Islet precursor cell (in vitro differentiated cells): Measurements from ENCODE around the gene EID1.
"Not testable (repeated sequence)": the region's sequence is repeated elsewhere in the genome, so short reads cannot be mapped to it uniquely, and the experiment has no call there.

Experiments
- DNase-seq: peaks from one replicate; pipeline ENCODE4 v3.0.0-alpha.2; 2018

EID1 gene, protein sequence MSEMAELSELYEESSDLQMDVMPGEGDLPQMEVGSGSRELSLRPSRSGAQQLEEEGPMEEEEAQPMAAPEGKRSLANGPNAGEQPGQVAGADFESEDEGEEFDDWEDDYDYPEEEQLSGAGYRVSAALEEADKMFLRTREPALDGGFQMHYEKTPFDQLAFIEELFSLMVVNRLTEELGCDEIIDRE

DNA sequence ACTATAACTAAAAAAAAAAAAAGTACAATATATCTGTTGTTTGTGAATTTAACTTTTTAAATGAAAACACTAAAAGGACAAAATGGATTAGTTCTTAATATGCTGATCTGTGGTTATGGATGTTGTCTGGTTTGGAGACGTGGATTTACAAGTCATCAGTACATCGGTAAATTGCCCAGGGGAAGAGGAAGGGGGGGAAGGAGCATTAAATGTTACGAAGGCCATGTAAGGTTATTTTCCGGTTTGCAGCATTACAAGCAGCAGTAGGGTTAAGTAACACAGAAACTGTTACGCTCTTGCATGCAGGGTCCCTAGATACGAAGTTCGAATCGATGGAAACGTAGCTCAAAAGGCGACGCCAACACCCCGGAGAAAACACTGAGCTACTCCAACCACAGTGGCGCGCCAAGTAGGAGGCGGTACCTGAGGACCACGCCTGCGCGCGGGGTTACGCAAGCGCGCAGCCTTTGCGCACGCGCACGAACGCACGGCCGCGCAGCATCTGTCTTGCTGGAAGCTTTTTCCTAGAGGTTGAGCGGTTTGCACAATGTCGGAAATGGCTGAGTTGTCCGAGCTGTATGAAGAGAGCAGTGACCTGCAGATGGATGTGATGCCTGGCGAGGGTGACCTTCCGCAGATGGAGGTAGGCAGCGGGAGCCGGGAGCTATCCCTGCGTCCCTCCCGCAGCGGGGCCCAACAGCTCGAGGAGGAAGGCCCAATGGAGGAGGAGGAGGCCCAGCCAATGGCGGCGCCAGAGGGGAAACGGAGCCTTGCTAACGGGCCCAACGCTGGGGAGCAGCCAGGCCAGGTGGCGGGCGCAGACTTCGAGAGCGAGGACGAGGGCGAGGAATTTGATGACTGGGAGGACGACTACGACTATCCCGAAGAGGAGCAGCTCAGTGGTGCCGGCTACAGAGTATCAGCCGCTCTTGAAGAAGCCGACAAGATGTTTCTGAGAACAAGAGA is at the start of gene EID1:
TSS of gene EID1 (plus strand) at position 505 of the 966 bp plus-strand sequence. CDS start at position 548, 43 bp downstream.
- DNase-seq, result peak; percentile 97

DNA sequence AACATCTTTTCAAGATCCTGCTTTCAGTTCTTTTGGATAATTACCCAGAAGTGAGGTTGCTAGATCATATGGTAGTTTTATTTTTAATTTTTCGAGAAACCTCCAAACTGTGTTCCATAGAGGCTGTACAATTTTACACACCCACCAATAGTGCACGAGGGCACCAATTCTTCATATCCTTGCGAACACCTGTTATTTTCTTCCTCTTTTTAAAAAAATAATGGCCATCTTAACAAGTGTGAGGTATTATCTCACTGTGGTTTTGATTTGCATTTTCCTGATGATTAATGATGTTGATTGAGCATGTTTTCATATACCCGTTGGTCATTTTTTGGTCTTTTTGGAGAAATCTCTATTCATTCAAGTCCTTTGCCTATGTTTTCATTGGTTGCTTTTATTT is 49.5 kb upstream of the EID1 start:
- no peak for DNase-seq

DNA sequence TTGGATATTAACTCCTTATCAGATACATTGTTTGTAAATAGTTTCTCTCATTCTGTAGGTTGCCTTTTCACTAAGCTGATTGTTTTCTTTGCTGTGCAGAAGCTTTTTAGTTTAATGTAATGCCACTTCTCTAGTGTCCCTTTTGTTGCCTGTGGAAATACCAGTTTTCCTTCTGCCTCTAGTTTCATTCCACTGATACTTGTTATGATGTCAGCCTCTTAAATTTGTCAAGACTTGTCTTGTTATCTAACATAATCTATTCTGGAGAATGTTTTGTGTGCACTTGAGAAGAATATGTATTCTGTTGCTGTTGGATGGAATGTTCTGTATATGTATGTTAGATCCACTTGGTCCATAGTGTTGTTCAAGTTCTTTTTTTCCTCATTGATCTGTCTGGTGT is 49.0 kb upstream of the EID1 start:
- no peak for DNase-seq

DNA sequence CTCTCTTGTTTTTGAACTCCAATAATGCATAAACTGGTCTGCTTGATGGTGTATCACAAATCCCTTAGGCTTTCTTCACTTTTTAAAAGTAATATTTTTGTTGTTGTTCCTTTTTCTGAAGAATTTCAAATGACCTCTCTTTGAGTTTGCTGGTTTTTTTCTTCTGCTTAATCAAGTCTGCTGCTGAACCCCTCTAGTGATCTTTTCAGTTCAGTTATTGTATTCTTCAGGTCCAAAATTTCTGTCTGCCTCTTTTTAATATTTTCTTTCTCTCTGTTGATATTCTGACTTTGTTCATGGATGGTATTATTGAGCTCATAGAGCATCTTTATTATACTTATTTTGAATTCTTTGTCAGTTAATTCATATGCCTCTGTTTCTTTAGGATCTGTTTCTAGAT is 45.3 kb upstream of the EID1 start:
- DNase-seq, result no peak

DNA sequence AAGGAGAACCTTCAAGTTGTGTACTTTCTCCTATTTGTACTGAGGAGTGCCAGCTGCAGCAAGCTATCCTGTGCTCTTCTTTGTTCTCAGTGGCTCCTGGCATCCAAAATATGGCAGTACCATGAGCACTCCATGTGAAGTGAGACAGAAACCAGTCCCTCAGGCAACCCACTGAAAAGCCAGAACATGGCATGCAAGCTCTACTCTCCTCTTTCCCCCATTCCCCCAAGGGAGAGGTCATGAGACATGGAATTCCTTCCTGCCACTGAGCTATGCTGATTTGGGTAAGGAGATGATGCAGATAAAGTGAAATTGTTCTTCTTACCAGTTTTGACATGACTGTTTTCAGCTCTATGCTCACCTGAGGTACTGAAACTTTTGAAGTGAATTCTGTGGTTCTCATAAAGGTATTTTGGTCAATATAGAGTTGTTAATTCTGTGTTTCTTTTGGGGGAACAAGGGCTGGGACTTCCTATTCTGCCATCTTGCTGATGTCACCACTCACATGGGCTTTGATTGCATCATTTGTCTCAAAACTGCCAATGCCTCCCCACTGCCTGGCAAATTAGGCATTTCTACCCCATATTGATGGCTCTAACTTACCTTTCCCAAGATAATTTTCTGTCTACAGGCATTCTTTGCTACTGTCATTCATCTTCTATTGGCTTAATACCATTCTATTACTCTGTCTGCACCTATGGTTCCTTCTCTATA is 44.3 kb upstream of the EID1 start:
- DNase-seq, result peak; percentile 62

DNA sequence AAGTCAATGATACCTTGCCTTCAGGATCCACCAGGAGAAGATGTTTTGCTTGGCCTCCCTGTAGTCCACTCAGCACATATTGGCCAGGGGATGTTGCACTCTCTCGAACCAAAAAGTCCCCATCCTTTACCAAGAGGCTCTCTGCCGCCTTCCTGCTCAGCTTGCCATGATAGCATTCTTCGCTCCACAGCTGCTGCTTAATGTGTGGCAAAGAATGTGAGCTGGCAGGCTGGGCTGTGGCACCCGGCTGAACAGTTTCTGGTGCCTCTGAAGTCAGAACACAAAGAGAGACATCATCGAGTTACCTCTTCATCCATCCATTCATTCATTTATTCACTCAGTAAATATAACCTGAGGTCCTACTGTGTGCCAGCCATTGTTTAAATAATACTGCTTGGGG is 43.2 kb upstream of the EID1 start:
- DNase-seq, result no peak

DNA sequence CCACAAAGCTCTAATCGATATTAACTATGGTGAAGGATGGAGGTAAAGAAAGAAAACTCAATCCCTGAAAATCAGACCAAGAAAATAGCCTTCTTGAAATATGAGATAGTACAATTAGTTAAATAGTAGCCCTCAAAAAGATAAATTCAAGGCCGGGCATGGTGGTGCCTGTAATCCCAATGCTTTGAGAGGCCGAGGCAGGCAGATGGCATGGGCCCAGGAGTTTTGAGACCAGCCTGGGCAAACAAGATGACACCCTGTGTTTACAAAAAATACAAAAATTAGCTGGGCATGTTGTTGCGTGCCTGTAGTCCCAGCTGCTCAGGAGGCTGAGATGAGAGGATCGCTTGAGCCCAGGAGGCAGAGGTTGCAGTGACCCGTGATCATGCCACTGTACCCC is 35.4 kb upstream of the EID1 start:
- DNase-seq, result no peak

DNA sequence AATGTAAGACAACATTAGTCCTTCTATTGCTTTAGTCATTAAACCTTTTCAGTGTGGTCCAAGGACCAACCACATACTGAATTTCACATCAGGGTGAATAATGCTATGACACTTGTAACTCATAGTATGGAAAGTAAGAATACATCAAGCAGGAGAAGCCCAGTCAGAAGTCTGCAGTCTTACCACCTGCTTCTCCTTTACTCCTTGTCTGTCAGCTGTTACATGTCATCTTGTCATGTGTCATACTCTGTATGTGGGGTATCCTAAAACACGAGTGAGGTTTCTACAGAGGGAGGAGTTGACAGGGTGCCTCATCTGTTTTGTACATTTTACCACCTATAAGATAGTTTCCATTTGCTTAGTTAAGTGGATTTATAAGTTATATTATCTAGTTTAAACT is 32.8 kb upstream of the EID1 start:
- no peak for DNase-seq

DNA sequence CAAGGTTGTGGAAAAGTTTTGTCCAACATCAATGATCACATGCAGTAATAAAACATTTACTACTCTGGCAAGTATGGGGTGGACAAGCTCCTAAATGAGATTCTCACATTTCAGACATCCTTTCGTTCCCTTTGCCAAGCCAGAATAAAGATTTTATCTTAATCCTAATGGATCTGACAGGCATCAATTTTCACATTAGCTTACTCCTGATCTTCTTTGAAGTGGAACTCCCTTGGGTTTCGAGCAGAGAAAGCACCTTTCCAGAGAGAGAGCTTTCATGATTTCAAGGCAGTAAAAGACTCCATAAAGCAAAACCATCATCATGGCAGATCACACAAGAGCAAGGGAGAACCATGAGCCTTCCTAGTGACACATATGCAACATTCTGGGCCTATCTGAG is 27.3 kb upstream of the EID1 start:
- DNase-seq, result no peak

DNA sequence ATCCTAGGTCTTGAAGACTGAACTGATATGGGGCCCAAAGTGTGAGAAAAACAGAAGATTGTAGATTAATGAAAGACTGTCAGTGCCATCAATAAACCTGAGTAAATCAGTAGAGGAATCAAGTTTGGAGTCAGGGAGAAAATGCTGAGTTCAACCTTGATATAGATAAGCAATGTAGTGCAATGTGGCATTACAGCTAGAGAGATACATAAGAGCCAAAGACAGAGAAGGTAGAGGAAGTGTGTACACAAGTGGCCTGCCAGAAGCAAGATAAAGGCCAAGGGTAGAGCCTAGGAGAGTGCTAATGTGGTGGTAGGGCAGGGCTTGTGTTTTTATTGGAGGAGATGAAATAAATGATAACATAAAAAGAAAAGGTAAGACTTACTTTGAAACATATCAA is 26.0 kb upstream of the EID1 start:
- no peak for DNase-seq

DNA sequence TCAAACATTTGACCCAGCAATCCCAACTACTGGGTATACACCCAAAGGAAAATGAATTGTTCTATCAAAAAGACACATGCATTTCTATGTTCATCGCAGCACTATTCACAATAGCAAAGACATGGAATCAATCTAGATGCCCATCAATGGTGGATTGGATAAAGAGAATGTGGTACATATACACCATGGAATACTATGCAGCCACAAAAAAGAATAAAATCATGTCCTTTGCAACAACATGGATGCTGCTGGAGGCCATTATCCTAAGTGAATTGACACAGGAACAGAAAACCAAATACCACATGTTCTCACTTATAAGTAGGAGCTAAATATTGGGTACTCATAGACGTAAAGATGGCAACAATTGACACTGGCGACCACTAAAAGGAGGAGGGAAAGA is 23.5 kb upstream of the EID1 start:
- DNase-seq, result not testable (repeated sequence)

DNA sequence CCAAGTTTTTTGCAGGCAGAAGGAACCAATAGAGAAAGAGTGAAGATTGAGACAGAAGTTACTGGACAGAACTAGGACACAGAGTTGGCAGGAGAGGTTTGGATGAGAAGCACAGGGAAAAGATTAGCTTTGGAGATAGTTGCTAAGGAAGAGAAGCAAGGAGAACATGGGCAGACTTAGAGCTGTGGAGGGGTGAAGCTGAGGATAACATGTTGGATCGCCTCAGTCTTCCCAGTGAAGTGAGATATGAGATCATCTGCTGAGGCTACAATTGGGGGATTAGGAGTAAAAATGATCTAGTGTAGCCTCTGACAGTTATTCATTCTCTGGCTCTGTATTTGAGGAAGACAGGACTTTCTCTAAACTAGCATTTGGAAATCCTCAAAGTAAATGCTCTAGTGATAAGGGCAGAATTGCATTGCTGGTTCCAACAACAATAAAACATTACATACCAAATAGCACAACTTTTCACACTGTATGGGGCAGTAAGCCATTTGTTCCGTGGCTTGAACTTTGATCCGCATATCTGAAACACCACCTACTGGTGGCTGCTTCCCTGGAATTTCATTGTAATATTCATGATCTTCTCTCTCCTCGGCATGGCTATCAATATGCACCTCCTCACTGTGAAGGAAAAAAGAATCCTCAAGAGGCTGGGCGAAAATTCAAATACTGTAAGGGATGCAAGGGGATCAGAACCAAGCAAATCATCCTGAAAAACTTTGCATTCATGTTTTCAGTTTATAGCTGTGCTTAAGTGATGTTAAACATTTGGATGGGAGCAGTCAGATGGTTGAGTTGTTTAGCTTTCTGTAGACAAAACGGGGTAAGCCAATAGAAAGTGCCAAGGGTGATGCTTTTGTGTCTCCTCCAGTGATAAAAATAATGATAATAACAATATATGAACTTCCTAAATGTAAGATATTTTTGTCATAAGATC is 22.2 kb upstream of the EID1 start:
- no peak for DNase-seq

DNA sequence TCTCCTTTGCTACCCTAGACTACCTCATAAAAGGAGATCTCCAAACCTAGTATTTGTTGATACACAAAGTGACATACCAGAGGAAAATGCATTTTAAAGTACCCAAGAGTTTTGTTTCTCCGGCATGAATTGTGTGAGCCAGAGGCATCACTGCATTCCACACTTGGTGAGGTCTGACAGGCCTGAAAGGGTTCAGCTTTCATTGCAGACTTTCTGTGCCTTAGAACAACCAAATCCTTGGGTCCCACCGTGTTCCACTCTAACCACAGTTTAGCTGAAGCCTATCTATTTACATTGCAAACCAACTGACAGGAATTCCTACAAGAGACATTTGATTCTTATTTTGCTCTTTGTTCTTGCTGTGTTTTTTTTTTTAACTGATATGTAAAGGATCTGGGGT is 21.0 kb upstream of the EID1 start:
- DNase-seq, result peak; percentile 74

DNA sequence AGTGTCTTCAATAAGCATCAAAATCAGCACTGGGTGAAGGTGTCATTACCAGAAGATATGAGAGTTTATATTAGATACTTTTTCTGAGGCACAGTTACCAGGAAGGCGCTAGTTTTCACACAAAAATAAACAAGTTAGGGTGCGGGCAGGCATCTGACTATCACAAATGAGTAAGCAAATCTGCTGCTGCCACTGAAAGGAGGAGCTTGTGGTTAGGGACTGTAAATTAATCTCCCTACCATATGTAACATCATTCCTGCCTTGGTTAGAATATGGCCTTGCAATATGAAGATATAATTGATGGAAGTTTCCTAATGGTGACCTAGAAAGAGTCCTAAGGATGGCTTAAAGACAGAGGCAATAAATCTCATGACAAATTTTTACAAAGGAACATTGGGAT is 19.5 kb upstream of the EID1 start:
- DNase-seq, result no peak

DNA sequence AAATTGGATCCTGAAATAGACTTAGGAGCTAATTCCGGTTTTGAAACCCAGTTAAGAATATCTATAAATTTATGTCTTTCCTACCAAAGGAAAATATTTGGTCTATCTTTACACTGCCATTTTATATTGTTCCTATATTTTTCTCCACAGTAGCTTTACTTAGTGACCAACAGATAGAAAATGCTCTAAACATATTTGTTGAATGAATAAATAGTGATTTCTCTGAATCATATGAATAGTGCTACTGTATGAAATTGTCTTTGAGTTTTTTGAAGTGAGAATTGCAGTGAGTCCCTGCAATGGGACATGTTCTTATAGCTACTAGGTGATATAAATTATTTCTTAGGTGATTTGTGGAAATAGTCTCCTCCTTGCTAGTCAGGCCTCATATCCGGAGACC is 18.5 kb upstream of the EID1 start:
- DNase-seq, result no peak

DNA sequence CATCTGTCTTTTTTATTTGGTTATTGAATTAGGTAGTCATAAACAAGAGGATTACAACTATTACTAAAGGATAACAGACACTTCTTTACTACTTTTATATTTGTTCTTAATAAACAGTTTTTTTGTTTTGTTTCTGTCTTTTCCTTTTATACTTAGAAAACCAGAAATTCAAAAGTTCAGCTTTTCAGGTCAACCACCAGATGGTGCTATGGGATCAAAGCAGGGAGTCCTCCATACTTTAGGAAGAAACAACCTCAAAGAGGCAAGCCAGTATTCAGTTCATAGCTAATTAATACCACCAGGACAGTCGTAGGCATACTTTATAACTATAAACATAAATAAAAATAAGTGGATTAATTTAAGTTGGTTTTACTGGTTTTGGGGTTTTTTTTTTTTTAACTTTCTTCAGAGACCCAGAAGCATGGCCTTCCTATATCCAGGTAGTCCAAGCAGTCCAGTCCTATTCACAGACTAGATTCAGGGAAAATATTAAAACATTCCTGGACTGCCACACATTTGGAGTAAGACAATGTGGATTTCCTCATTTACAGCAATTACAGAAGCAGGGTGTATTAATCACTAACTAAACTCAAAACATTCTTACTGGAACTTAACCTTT is 16.0 kb upstream of the EID1 start:
- no peak for DNase-seq

DNA sequence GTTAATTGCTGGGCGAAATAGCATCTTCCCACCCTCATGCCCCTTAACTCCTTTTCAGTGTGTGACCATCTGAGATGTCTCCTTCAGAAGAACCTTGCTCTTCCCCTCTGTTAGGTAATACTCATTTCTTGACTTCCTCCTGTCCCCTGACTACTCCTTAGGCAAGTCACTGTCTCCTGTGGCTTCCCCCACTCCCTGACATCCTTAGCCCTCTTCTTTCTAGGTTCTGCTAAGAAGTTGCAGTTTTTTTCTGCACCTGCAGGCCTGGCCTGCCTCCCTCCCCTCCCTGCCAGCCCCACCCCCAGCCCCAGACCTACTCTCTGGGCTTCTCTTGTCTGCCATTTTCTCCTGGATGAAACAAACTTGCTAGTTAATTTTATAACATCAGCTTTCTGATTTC is 15.2 kb upstream of the EID1 start:
- DNase-seq, result no peak

DNA sequence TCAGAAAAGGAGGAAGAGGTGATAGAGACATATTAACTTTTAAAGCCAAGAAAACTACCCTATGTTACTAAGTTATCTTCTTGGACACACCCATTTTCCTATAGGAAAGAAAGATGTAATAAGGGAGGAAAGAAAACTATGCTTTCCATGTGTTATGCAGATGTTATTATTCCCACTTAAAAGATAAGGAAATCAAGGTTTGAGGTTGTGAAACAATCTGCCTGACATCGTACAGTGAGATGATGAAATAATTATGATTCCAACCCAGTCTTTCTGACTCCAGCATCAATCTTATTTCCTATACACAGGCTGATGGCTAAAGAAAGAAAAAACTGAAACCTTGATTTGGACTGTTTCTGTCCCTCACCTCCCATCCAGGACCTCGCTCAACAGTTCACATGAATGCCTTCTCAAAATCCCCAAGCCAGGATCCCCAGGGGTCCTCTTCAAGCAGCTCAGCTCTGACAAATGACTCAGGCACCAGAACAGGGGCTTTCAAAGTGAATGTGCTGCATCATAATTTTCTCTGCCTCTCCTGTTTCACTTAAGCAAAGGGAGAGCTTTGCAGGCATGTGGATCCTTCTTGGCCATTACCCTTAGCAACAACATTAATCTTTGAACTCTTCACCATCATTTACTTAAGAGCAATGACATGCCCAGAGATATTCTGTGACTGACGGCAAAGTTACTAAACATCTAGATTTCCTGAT is 12.4 kb upstream of the EID1 start:
- DNase-seq, result no peak

DNA sequence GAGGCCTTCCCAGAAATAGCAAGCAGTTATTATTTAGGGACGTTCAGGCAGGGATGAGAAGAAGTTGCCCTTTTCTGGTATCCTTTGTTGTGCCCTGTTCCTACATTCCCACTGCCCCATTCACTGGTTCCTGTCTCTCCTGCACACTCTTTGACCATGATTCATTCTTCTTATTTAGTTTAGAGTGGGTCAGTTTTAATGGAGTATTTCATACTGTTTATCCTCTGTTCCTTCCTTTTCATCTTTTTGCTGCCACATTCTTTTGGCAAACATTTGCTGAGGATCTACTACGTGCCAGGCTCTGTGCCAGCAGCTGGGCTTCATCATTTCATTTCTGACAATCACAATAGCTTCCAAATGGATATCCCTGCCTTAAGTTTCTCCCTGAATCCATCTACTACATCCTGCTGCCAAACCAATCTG is 11.8 kb upstream of the EID1 start:
- no peak for DNase-seq

DNA sequence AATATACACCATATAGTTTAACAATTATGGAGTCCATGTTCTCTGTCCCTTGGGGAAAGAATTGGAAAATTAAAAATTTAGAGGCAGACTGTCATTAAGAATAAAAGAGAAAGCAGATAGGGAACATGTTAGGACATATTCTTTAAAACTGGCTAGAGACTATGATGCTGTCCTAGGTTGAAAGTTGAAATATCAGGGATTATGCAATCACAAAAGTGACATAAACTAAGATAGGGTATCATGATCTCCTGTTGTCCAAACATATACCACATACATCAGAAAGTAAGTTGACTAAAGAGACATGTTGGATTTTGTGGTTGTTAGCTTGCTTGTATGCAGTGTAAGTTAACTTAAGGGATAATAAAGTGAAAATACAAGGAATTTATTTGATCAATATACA is 9.9 kb upstream of the EID1 start:
- DNase-seq, result no peak

DNA sequence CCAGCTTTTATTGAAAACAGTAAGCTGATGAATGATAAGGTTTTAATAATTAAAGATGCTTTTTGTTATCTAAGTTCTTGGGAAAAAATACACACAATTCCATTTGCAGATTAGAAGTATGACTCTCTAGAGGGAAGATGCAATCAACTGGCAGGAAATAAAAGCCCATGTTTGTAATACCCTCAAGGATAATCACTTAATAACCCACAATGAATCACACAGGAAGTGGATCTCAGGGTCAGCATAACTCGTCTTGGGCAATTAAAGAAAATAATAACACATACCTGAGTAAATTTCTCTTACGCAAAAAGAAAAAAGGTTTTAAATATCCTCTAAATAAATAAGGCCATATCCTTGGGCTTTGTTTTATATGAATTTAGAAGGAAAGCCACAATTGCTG is 9.4 kb upstream of the EID1 start:
- no peak for DNase-seq

DNA sequence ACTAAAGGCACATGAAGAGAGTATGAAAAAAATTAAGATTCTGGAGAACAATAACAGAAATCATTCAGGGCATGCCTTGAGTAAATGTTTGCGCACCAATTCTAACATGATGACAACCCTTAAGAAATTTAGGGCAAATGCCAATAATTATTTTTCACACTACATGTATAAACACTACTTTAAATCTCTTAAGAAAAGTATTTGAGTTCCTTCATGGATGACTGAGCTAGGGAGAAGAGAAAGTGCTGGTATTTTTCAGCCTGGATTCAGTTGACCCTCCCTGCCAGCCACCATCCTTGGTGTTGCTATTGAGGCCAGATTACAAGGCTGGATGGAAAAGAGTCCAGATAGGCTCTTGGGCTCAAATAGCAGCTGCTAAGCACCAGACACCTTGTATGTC is 8.0 kb upstream of the EID1 start:
- no peak for DNase-seq
